Right kidney (tissue), 1 donor: ENCODE results near the gene PRDX2.

Experiments
- DNase-seq: peaks from one replicate; pipeline ENCODE4 v3.0.0-alpha.2; 2016

The PRDX2 gene

GRCh38 chr19:12782424-12783290 lies 18.9 kb downstream of the PRDX2 start:
- DNase-seq = peak; percentile 92

- no peak for DNase-seq
Measured at GRCh38 chr19:12782174-12782423, 19.5 kb downstream of the PRDX2 start.

GRCh38 chr19:12779162-12779993 lies 22.2 kb downstream of the PRDX2 start:
- peak; percentile 62 for DNase-seq

GRCh38 chr19:12778905-12779161 lies 22.8 kb downstream of the PRDX2 start:
- DNase-seq = no peak

GRCh38 chr19:12778017-12778904 lies 23.3 kb downstream of the PRDX2 start:
- peak; percentile 74 for DNase-seq

- peak; percentile 80 for DNase-seq
Measured at GRCh38 chr19:12777217-12778016, 24.2 kb downstream of the PRDX2 start.

- DNase-seq = peak; percentile 87
Measured at GRCh38 chr19:12774588-12775555, 26.7 kb downstream of the PRDX2 start, which contains the start of gene HOOK2. TSS of gene HOOK2 (minus strand) at chr19:12775552. CDS start at chr19:12775449, 103 bp downstream.

GRCh38 chr19:12773571-12773970 lies 28.0 kb downstream of the PRDX2 start:
- DNase-seq = no peak

- no peak for DNase-seq
Measured at GRCh38 chr19:12772323-12772722, 29.3 kb downstream of the PRDX2 start.

- DNase-seq = no peak
Measured at GRCh38 chr19:12770922-12771321, 30.7 kb downstream of the PRDX2 start.

- peak; percentile 45 for DNase-seq
Measured at GRCh38 chr19:12769689-12770088, 31.9 kb downstream of the PRDX2 start.

GRCh38 chr19:12767666-12768065 lies 33.9 kb downstream of the PRDX2 start:
- no peak for DNase-seq

- no peak for DNase-seq
Measured at GRCh38 chr19:12767150-12767549, 34.5 kb downstream of the PRDX2 start.

- peak; percentile 77 for DNase-seq
Measured at GRCh38 chr19:12766051-12766521, 35.5 kb downstream of the PRDX2 start.

GRCh38 chr19:12764698-12765097 lies 36.9 kb downstream of the PRDX2 start:
- no peak for DNase-seq

GRCh38 chr19:12763100-12763499 lies 38.5 kb downstream of the PRDX2 start:
- DNase-seq = no peak

GRCh38 chr19:12759686-12760085 lies 41.9 kb downstream of the PRDX2 start:
- no peak for DNase-seq

GRCh38 chr19:12757544-12758274 lies 43.9 kb downstream of the PRDX2 start:
- DNase-seq = peak; percentile 81

- DNase-seq = no peak
Measured at GRCh38 chr19:12756150-12756883, 45.3 kb downstream of the PRDX2 start.
